Measurements from ENCODE around the gene PTPRN2. TPM values are rescaled to one million over a fixed set of nuclear protein-coding genes. Genes with fewer than 3 reads are reported as not detected.

PTPRN2 gene
- total and polyA plus RNA-seq, 9 of the 15 experiments (the other 6 are each of a cell fraction or from before 2014, with no cell fraction given), result not detected

- no peak for FAIRE-seq
- no peak for DNase-seq (ENCODE audit: extremely low read depth in 1 of 4, low spot score in 3 of 4)
- peaks cover 38 to 52% of the 10 kb centered on the region in 2 experiments for H3K27me3 ChIP-seq (ENCODE audit: control insufficient read depth in 2 of 2, insufficient read depth in 2 of 2, low read length in 2 of 2)
- no peak overlapping the region for H3K9ac ChIP-seq (ENCODE audit: insufficient read depth in 1 of 2, low read depth in 2 of 2, low read length in 2 of 2)
- in situ Hi-C loops (cut with MboI) (no loop called here), intact Hi-C loops (cut with micrococcal nuclease) (no loop called here)
- H3K9me1 ChIP-seq (ENCODE audit: control insufficient read depth, insufficient read depth, low read length), result no peaks in the 10 kb centered on the region
- BruUV-seq (replicated peaks), result no TSS peak
- WGBS (ENCODE audit: insufficient coverage, low coverage, missing lambda C conversion rate), result 6% methylated on average over 16 of the region's 16 CpGs
- H4K20me1 ChIP-seq (replicated peaks; ENCODE audit: control insufficient read depth, insufficient read depth, low read length), result peaks cover 15% of the 10 kb centered on the region
- H3K4me1 ChIP-seq (replicated peaks in 1 of 2; ENCODE audit: control insufficient read depth in 2 of 2, insufficient read depth in 2 of 2, low read length in 2 of 2), result peaks cover 0 to 4% of the 10 kb centered on the region in 2 experiments; a peak in 1 of 5 replicates
- TF ChIP-seq ZNF121 (CRISPR knock-in tag; conservative IDR thresholded peaks at IDR 0.05) (no peak), ZNF253 (CRISPR knock-in tag; conservative IDR thresholded peaks at IDR 0.05) (no peak), HMGN3 (IDR thresholded peaks at IDR 0.05; ENCODE audit: borderline replicate concordance, extremely low read depth, insufficient read length, low read depth, low read length) (no peak), SAP30 (IDR thresholded peaks at IDR 0.05; ENCODE audit: borderline replicate concordance, insufficient read depth, low read depth, low read length, poor library complexity, severe bottlenecking) (no peak), IRF9 (tag; IDR thresholded peaks at IDR 0.05) (no peak), SFPQ (IDR thresholded peaks at IDR 0.05; ENCODE audit: low read depth, low read length) (no peak), NFE2 (IDR thresholded peaks at IDR 0.05; ENCODE audit: low read depth) (no peak), MYNN (IDR thresholded peaks at IDR 0.05) (no peak), MYNN (CRISPR knock-in tag; IDR thresholded peaks at IDR 0.05) (no peak), SNAPC5 (CRISPR knock-in tag; IDR thresholded peaks at IDR 0.05) (no peak), PTTG1 (tag; IDR thresholded peaks at IDR 0.05; ENCODE audit: low read depth) (no peak)
- H3K36me3 ChIP-seq (ENCODE audit: control insufficient read depth, insufficient read depth, low read length), result no peaks in the 10 kb centered on the region
- H3K79me2 ChIP-seq (ENCODE audit: control insufficient read depth, insufficient read depth, low read length), result no peaks in the 10 kb centered on the region
- POLR2A ChIA-PET, result interaction anchor here (0.6 to 1.1 kb wide), 2 partner anchors 12 to 13 kb away, joined by 3 read pairs; no protein-coding TSS in a partner anchor
- H2AFZ ChIP-seq (ENCODE audit: low read depth, low read length), result no peak overlapping the region
- H3K27ac ChIP-seq (ENCODE audit: extremely low read depth, low read depth, low read length), result no peak overlapping the region
- ATAC-seq, result no peak
- CTCF ChIA-PET (ENCODE audit: low intra/inter-chr PET ratio), result no interaction called here
- no peak overlapping the region for H3K4me2 ChIP-seq (ENCODE audit: insufficient read depth, low read length)
- H3K9me3 ChIP-seq (replicated peaks; ENCODE audit: control insufficient read depth, insufficient read depth, low read depth, low read length), result no peaks in the 10 kb centered on the region
- H3K4me3 ChIP-seq, result no peak overlapping the region
Observed at GRCh38 chr7:157996359-157997079, 591.1 kb downstream of the PTPRN2 start.
